H1 (cell line): Measurements from ENCODE around the gene ADAMTS17. TPM values are rescaled to one million over a fixed set of nuclear protein-coding genes. Genes with fewer than 3 reads are reported as not detected.

Experiments
- CTCF ChIA-PET: fragments of 300-600 bp; sonication (Branson Sonifier 250); formaldehyde crosslinking; loops from one replicate; lab custom pipeline; 2021; ENCODE audit not compliant: partially characterized antibody; lab: Charles Lee
- POLR2A ChIA-PET: fragments of 300-600 bp; sonication (Branson Sonifier 250); formaldehyde crosslinking; loops from one replicate; lab custom pipeline; 2021; ENCODE audit warnings: inconsistent platforms; ENCODE audit not compliant: partially characterized antibody; lab: Charles Lee
- DNase-seq, 2 experiments: peaks; one replicate each; pipeline versions ENCODE4 v3.0.0 to v3.0.0-alpha.2; 2010 to 2022; ENCODE audit warnings: low spot score in 2 of 2, low read depth in 1 of 2, mixed read lengths in 1 of 2
- FAIRE-seq: peaks from 2 replicates; lab custom pipeline; 2011; peaks lifted over from hg19 to GRCh38; lab: Jason Lieb, UNC
- H2AFZ ChIP-seq: 2 replicates; pipeline ENCODE4 v1.8.1; 2012; ENCODE audit warnings: low read length, inconsistent platforms
- H2AK5ac ChIP-seq: 2 replicates; pipeline ENCODE4 v1.6.1; 2013; ENCODE audit warnings: low read depth, low read length
- H2BK120ac ChIP-seq: replicated peaks from 2 replicates; pipeline ENCODE3; 2013; ENCODE audit warnings: low read depth, low read length, inconsistent platforms
- H2BK12ac ChIP-seq: 2 replicates; pipeline ENCODE4 v1.6.1; 2013; ENCODE audit warnings: low read depth, low read length
- H2BK15ac ChIP-seq: 2 replicates; pipeline ENCODE4 v1.6.1; 2013; ENCODE audit warnings: low read length
- H2BK20ac ChIP-seq: 2 replicates; pipeline ENCODE4 v1.6.1; 2013; ENCODE audit warnings: low read length
- H2BK5ac ChIP-seq: 2 replicates; pipeline ENCODE4 v1.6.1; 2013; ENCODE audit warnings: low read depth, low read length
- H3K14ac ChIP-seq: 2 replicates; pipeline ENCODE4 v1.6.1; 2013; ENCODE audit warnings: inconsistent platforms; ENCODE audit not compliant: insufficient read length
- H3K18ac ChIP-seq: 2 replicates; pipeline ENCODE4 v1.6.1; 2013; ENCODE audit warnings: low read length; ENCODE audit errors: extremely low read depth
- H3K23ac ChIP-seq: 2 replicates; pipeline ENCODE4 v1.6.1; 2013; ENCODE audit warnings: inconsistent platforms; ENCODE audit not compliant: insufficient read length
- H3K23me2 ChIP-seq: 2 replicates; pipeline ENCODE4 v1.6.1; 2013; ENCODE audit warnings: low read depth, low read length
- H3K27ac ChIP-seq: 2 replicates; pipeline ENCODE4 v1.6.1; 2011; ENCODE audit warnings: low read depth, low read length, inconsistent platforms
- H3K27me3 ChIP-seq, 4 experiments: replicated peaks in 1 of 4; 1 replicate in 1 of 4; 2 replicates in 3 of 4; pipeline versions ENCODE4 v1.6.1 to v1.8.1; 2011 to 2013; ENCODE audit warnings: low read length in 3 of 4, mild to moderate bottlenecking in 3 of 4, inconsistent platforms in 2 of 4, mixed read lengths in 2 of 4, moderate library complexity in 1 of 4; ENCODE audit not compliant: control insufficient read depth in 3 of 4, insufficient read depth in 3 of 4; ENCODE audit errors: extremely low read depth in 1 of 4
- H3K36me3 ChIP-seq, 4 experiments: 2 replicates each; pipeline versions ENCODE4 v1.6.1 to v1.8.1; 2011 to 2013; ENCODE audit warnings: mild to moderate bottlenecking in 4 of 4, low read length in 3 of 4, moderate library complexity in 2 of 4, control low read depth in 1 of 4, inconsistent platforms in 1 of 4; ENCODE audit not compliant: insufficient read depth in 4 of 4, control insufficient read depth in 2 of 4
- H3K4ac ChIP-seq: replicated peaks from 2 replicates; pipeline ENCODE3; 2013; ENCODE audit warnings: low read length, low read depth, mixed read lengths, inconsistent platforms; ENCODE audit not compliant: insufficient read length
- H3K4me1 ChIP-seq, 4 experiments: replicated peaks in 1 of 4; 1 replicate in 1 of 4; 2 replicates in 3 of 4; pipeline versions ENCODE4 v1.6.1 to v1.8.1; 2011 to 2013; ENCODE audit warnings: low read length in 3 of 4, inconsistent platforms in 2 of 4, mixed read lengths in 1 of 4; ENCODE audit not compliant: insufficient read depth in 4 of 4, control insufficient read depth in 3 of 4
- H3K4me2 ChIP-seq, 2 experiments: 2 replicates each; pipeline versions ENCODE4 v1.6.1 to v1.8.1; 2011 to 2013; ENCODE audit warnings: low read depth in 2 of 2, low read length in 2 of 2, control low read depth in 1 of 2, inconsistent platforms in 1 of 2, mild to moderate bottlenecking in 1 of 2; ENCODE audit not compliant: insufficient read depth in 1 of 2
- H3K4me3 ChIP-seq, 4 experiments: fragments of 200-600, 300-600 bp in 1 of 4; sonication (generic), shearing (Covaris generic), sonication (Bioruptor Twin) in 1 of 4; 2 replicates each; pipeline versions ENCODE4 v1.5.1 to v1.8.1; 2011 to 2016; ENCODE audit warnings: low read length in 4 of 4, low read depth in 3 of 4, control low read depth in 2 of 4, inconsistent platforms in 2 of 4, mild to moderate bottlenecking in 2 of 4, mixed read lengths in 1 of 4, moderate library complexity in 1 of 4; ENCODE audit not compliant: insufficient read depth in 2 of 4; ENCODE audit errors: extremely low read depth in 1 of 4
- H3K56ac ChIP-seq: replicated peaks from 2 replicates; pipeline ENCODE3; 2013; ENCODE audit warnings: low read depth, mild to moderate bottlenecking, mixed read lengths, low read length, inconsistent platforms; ENCODE audit not compliant: insufficient read length
- H3K79me1 ChIP-seq: 2 replicates; pipeline ENCODE4 v1.6.1; 2013; ENCODE audit warnings: low read depth, low read length, control low read depth
- H3K79me2 ChIP-seq, 2 experiments: 2 replicates each; pipeline versions ENCODE4 v1.6.1 to v1.8.1; 2012 to 2013; ENCODE audit warnings: low read length in 2 of 2, mild to moderate bottlenecking in 2 of 2, inconsistent platforms in 1 of 2; ENCODE audit not compliant: insufficient read depth in 2 of 2, control insufficient read depth in 1 of 2
- H3K9ac ChIP-seq, 4 experiments: replicated peaks in 1 of 4; 1 replicate in 1 of 4; 2 replicates in 3 of 4; pipeline versions ENCODE4 v1.6.1 to v1.8.1; 2011 to 2013; ENCODE audit warnings: low read depth in 3 of 4, low read length in 3 of 4, control low read depth in 2 of 4, mild to moderate bottlenecking in 2 of 4, moderate library complexity in 2 of 4, inconsistent platforms in 1 of 4; ENCODE audit errors: extremely low read depth in 1 of 4
- H3K9me3 ChIP-seq, 2 experiments: 2 replicates each; pipeline versions ENCODE4 v1.6.1 to v1.8.1; 2012 to 2013; ENCODE audit warnings: mild to moderate bottlenecking in 2 of 2, moderate library complexity in 2 of 2, control low read depth in 1 of 2, inconsistent platforms in 1 of 2, low read depth in 1 of 2, low read length in 1 of 2, mixed read lengths in 1 of 2; ENCODE audit not compliant: insufficient read depth in 2 of 2
- H4K20me1 ChIP-seq, 2 experiments: replicated peaks in 1 of 2; 2 replicates each; pipeline versions ENCODE3 to v1.8.1; 2011 to 2013; ENCODE audit warnings: inconsistent platforms in 2 of 2, low read length in 2 of 2, mild to moderate bottlenecking in 1 of 2; ENCODE audit not compliant: insufficient read depth in 2 of 2, control insufficient read depth in 1 of 2
- H4K5ac ChIP-seq: 2 replicates; pipeline ENCODE4 v1.6.1; 2013; ENCODE audit warnings: low read length, low read depth, mixed read lengths, inconsistent platforms; ENCODE audit not compliant: insufficient read length
- H4K8ac ChIP-seq: 2 replicates; pipeline ENCODE4 v1.8.0; 2013; ENCODE audit warnings: mild to moderate bottlenecking, moderate library complexity, low read length, inconsistent platforms; ENCODE audit not compliant: insufficient read depth; ENCODE audit errors: extremely low read depth
- H4K91ac ChIP-seq: replicated peaks from 2 replicates; pipeline ENCODE3; 2013; ENCODE audit warnings: low read length, mixed read lengths, inconsistent platforms; ENCODE audit not compliant: insufficient read length
- BRCA1 ChIP-seq: IDR thresholded peaks from 2 replicates; pipeline ENCODE4 v1.6.1; 2012; ENCODE audit warnings: low read depth, low read length, improper control_type of control experiment
- CHD1 ChIP-seq: IDR thresholded peaks from 2 replicates; pipeline ENCODE4 v1.6.1; 2012; ENCODE audit warnings: low read depth, low read length, improper control_type of control experiment
- CHD2 ChIP-seq: IDR thresholded peaks from 2 replicates; pipeline ENCODE4 v1.6.1; 2012; ENCODE audit warnings: low read length, improper control_type of control experiment
- EGR1 ChIP-seq: IDR thresholded peaks from 2 replicates; pipeline ENCODE4 v1.6.1; 2011; ENCODE audit warnings: low read depth, low read length, borderline replicate concordance
- EZH2 ChIP-seq: fragments of 200-600 bp; sonication (generic); IDR thresholded peaks from 2 replicates; pipeline ENCODE4 v1.7.1; 2012; ENCODE audit warnings: low read depth, mild to moderate bottlenecking, moderate library complexity, low read length, inconsistent platforms; ENCODE audit not compliant: severe bottlenecking
- NANOG ChIP-seq: IDR thresholded peaks from 2 replicates; pipeline ENCODE4 v1.6.1; 2011; ENCODE audit warnings: low read length, low read depth, mild to moderate bottlenecking, inconsistent platforms; ENCODE audit not compliant: insufficient read depth, poor library complexity, severe bottlenecking
- NRF1 ChIP-seq: IDR thresholded peaks from 2 replicates; pipeline ENCODE4 v1.6.1; 2011; ENCODE audit warnings: mild to moderate bottlenecking, low read depth, low read length, improper control_type of control experiment
- RAD21 ChIP-seq, 2 experiments: IDR thresholded peaks in 1 of 2; conservative IDR thresholded peaks in 1 of 2; 2 replicates each; pipeline ENCODE4 v1.6.1; 2011; ENCODE audit warnings: low read depth in 2 of 2, low read length in 2 of 2, improper control_type of control experiment in 1 of 2, inconsistent platforms in 1 of 2, mild to moderate bottlenecking in 1 of 2, moderate library complexity in 1 of 2
- RNF2 ChIP-seq: fragments of 200-900, 300-1000 bp; sonication (generic); IDR thresholded peaks from 2 replicates; pipeline ENCODE4 v1.7.1; 2016; ENCODE audit warnings: borderline replicate concordance, low read depth, mild to moderate bottlenecking, antibody characterized with exemption, low read length; ENCODE audit not compliant: poor library complexity, severe bottlenecking; ENCODE audit errors: missing control alignments
- SP4 ChIP-seq: IDR thresholded peaks from 2 replicates; pipeline ENCODE4 v1.6.1; 2012; ENCODE audit warnings: low read length, inconsistent platforms
- SRF ChIP-seq: IDR thresholded peaks from 2 replicates; pipeline ENCODE4 v1.6.1; 2011; ENCODE audit warnings: mild to moderate bottlenecking, low read depth, low read length, moderate library complexity
- WGBS, 2 experiments: shearing (Covaris generic) in 1 of 2; methylation state at CpG; one replicate each; pipeline versions ENCODE4 v1.1.6 to v1.1.7; 2013 to 2015; ENCODE audit warnings: low lambda C conversion rate in 2 of 2, mixed read lengths in 2 of 2, inconsistent platforms in 1 of 2, low coverage in 1 of 2, missing lambda C conversion rate in 1 of 2; ENCODE audit not compliant: insufficient replicate concordance in 2 of 2, insufficient coverage in 1 of 2, insufficient read length in 1 of 2; ENCODE audit errors: extremely low coverage in 1 of 2, missing lambda C conversion rate in 1 of 2; 5-methylcytosine and 5-hydroxymethylcytosine counted together
- polyA plus RNA-seq, 7 experiments: library from polyadenylated mRNA; depleted of rRNA in 3 of 7; stranded (reverse) in 5 of 7; unstranded in 2 of 7; fragments of >200 nt in 5 of 7; fragments of 200-250 nt in 2 of 7; gene quantifications; 1 replicate in 5 of 7; 2 replicates in 1 of 7; 4 replicates in 1 of 7; pipeline versions ENCODE4 v1.2.1 to v1.2.3, GENCODE V29; 2011 to 2013; ENCODE audit warnings: missing spikeins in 2 of 7, mixed read lengths in 2 of 7
- total RNA-seq: library from RNA; stranded (reverse); fragmentation: NEBNext Ultra II Directional; extraction: Animal tissue kit (Norgen Biotek cat#: 25700); gene quantifications from 2 replicates; pipeline ENCODE4 v1.2.1, GENCODE V29; 2021
- TF ChIP-seq, protein P1 (sequence below): IDR thresholded peaks from 2 replicates; pipeline ENCODE4 v1.6.1; 2012; ENCODE audit warnings: low read length, inconsistent platforms

The ADAMTS17 gene
- total and polyA plus RNA-seq, 2 of the 8 experiments (the other 6 are each of a cell fraction or from before 2014, with no cell fraction given) = 0.51 to 1.7 TPM

DNA sequence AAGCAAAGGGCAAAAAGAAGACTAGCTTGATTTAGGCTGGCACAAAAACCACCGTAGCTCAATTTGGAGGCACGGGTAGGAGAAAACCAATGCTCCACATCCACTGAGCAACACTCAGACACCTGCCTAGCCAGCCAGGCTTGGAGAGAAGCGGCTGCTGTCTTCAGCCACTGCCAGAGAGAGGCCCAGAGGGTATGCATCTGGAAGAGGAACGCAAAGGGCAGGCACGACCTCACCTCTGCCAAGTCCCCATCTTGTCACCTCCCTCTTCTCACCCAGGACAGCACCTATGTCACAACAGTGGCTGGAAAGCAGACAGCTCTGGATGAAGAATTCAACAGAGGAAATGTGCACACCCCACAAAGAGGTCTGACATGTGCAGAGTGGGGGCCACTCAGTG lies 93.5 kb downstream of the ADAMTS17 start:
- 94% methylated on average over 5 of the region's 5 CpGs; no CpG with 5 or more reads in 1 of the 2 experiments for WGBS, 2 experiments
- H2BK15ac ChIP-seq = no peak overlapping the region
- TF ChIP-seq CHD1 = no peak
- TF ChIP-seq RAD21 (IDR thresholded peaks at IDR 0.05 in 1 of 2, conservative IDR thresholded peaks at IDR 0.05 in 1 of 2; ENCODE audit: low read depth in 2 of 2, low read length in 2 of 2) = no peak
- TF ChIP-seq RNF2 = no peak
- TF ChIP-seq NANOG = no peak
- no peak for TF ChIP-seq NRF1
- TF ChIP-seq EZH2 = no peak
- TF ChIP-seq SRF = no peak
- TF ChIP-seq SP4 = no peak
- no peak for TF ChIP-seq BRCA1
- TF ChIP-seq EGR1 = no peak
- no peak for TF ChIP-seq CHD2
- TF ChIP-seq, protein P1, sequence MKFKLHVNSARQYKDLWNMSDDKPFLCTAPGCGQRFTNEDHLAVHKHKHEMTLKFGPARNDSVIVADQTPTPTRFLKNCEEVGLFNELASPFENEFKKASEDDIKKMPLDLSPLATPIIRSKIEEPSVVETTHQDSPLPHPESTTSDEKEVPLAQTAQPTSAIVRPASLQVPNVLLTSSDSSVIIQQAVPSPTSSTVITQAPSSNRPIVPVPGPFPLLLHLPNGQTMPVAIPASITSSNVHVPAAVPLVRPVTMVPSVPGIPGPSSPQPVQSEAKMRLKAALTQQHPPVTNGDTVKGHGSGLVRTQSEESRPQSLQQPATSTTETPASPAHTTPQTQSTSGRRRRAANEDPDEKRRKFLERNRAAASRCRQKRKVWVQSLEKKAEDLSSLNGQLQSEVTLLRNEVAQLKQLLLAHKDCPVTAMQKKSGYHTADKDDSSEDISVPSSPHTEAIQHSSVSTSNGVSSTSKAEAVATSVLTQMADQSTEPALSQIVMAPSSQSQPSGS = no peak

More for the DNA sequence above, 93.5 kb downstream of the ADAMTS17 start:
- H3K27ac ChIP-seq = no peak overlapping the region
- no peak for DNase-seq
- CTCF ChIA-PET = interaction anchor here (0.8 to 1.6 kb wide), 5 partner anchors 9 to 91 kb away, joined by 3 to 4 read pairs (median 3); no protein-coding TSS in a partner anchor
- no peak overlapping the region for H3K56ac ChIP-seq
- no peak overlapping the region for H4K8ac ChIP-seq
- no peak overlapping the region for H2AK5ac ChIP-seq
- H3K36me3 ChIP-seq = no peaks in the 10 kb centered on the region
- H2BK5ac ChIP-seq = no peak overlapping the region
- FAIRE-seq = no peak
- no peaks in the 10 kb centered on the region for H4K20me1 ChIP-seq
- H2BK12ac ChIP-seq = no peak overlapping the region
- H3K14ac ChIP-seq = no peak overlapping the region
- H2AFZ ChIP-seq = no peak overlapping the region
- H3K23me2 ChIP-seq = no peaks in the 10 kb centered on the region
- no peak overlapping the region for H3K4me3 ChIP-seq
- no peak overlapping the region for H3K23ac ChIP-seq
- H4K91ac ChIP-seq = no peak overlapping the region
- H3K9ac ChIP-seq = no peak overlapping the region
- H3K4ac ChIP-seq = no peak overlapping the region
- H2BK120ac ChIP-seq = no peak overlapping the region
- H2BK20ac ChIP-seq = no peak overlapping the region
- H3K4me1 ChIP-seq = peaks cover 0 to 2% (median under 1%) of the 10 kb centered on the region in 4 experiments; a peak in 5 of 7 replicates
- no peaks in the 10 kb centered on the region for H3K79me2 ChIP-seq
- no peak overlapping the region for H4K5ac ChIP-seq
- no peak overlapping the region for H3K4me2 ChIP-seq
- POLR2A ChIA-PET = no interaction called here
- H3K18ac ChIP-seq = no peak overlapping the region
- H3K27me3 ChIP-seq = no peaks in the 10 kb centered on the region
- H3K79me1 ChIP-seq = no peaks in the 10 kb centered on the region
- no peaks in the 10 kb centered on the region; a peak in 1 of 4 replicates for H3K9me3 ChIP-seq
